22Rv1 (cell line): ENCODE results near the gene EML4.

Experiments used
- CTCF ChIP-seq: fragments of 450-650 bp; IDR thresholded peaks from 2 replicates; pipeline ENCODE4 v1.5.1; 2017; ENCODE audit warnings: mild to moderate bottlenecking
- ZFX ChIP-seq: fragments of 450-650 bp; IDR thresholded peaks from 2 replicates; pipeline ENCODE4 v1.6.1; 2017; ENCODE audit warnings: antibody characterized with exemption, borderline replicate concordance

GRCh38 chr2:42314892-42315468 lies 145.8 kb downstream of the EML4 start:
- TF ChIP-seq CTCF: no peak
- no peak for TF ChIP-seq ZFX
